GM06990 (cell line): ENCODE measurements around the gene UQCRQ.

ENCODE experiments used
- DNase-seq: peaks from one replicate; pipeline ENCODE4 v3.0.0-alpha.2; 2011; ENCODE audit not compliant: insufficient read length; ENCODE audit errors: extremely low read depth
- H3K27me3 ChIP-seq: replicated peaks from 2 replicates; pipeline ENCODE4 v1.6.0; 2011; ENCODE audit warnings: low read length; ENCODE audit not compliant: control insufficient read depth, insufficient read depth
- H3K36me3 ChIP-seq: 2 replicates; pipeline ENCODE4 v1.5.1; 2011; ENCODE audit warnings: low read length; ENCODE audit not compliant: control insufficient read depth, insufficient read depth
- H3K4me3 ChIP-seq: replicated peaks from 2 replicates; pipeline ENCODE4 v1.5.1; 2011; ENCODE audit warnings: low read depth, mild to moderate bottlenecking, control low read depth, low read length
- CTCF ChIP-seq: IDR thresholded peaks from 2 replicates; pipeline ENCODE4 v1.5.1; 2011; ENCODE audit warnings: low read length, control low read depth, mild to moderate bottlenecking, inconsistent platforms; ENCODE audit not compliant: insufficient read depth, poor library complexity, severe bottlenecking

Gene UQCRQ

GRCh38 chr5:132822650-132823480 lies 43.6 kb upstream of the UQCRQ start:
- DNase-seq, result peak; percentile 48
- no peak for TF ChIP-seq CTCF
- no peaks in the 10 kb centered on the region; the same call in 1 of the 2 replicates for H3K27me3 ChIP-seq
- no peaks in the 10 kb centered on the region for H3K36me3 ChIP-seq
- H3K4me3 ChIP-seq, result peak overlapping the region; percentile 15; the same call in 1 of the 2 replicates

GRCh38 chr5:132823481-132824050 lies 42.9 kb upstream of the UQCRQ start:
- no peak for TF ChIP-seq CTCF
- Histone ChIP-seq H3K36me3 (no peaks in the 10 kb centered on the region), H3K4me3 (no peak overlapping the region), H3K27me3 (no peaks in the 10 kb centered on the region; the same call in 1 of the 2 replicates)
- no peak for DNase-seq

GRCh38 chr5:132824426-132824825 lies 42.0 kb upstream of the UQCRQ start:
- TF ChIP-seq CTCF, result no peak
- no peaks in the 10 kb centered on the region for H3K36me3 ChIP-seq
- DNase-seq, result no peak
- H3K27me3 ChIP-seq, result no peaks in the 10 kb centered on the region; the same call in 1 of the 2 replicates
- H3K4me3 ChIP-seq, result no peak overlapping the region

GRCh38 chr5:132825033-132825833 lies 41.2 kb upstream of the UQCRQ start:
- TF ChIP-seq CTCF, result no peak
- Histone ChIP-seq H3K4me3 (no peak overlapping the region), H3K36me3 (no peaks in the 10 kb centered on the region), H3K27me3 (no peaks in the 10 kb centered on the region; the same call in 1 of the 2 replicates)
- peak; percentile 47 for DNase-seq

GRCh38 chr5:132825834-132826391 lies 40.5 kb upstream of the UQCRQ start:
- no peak for DNase-seq
- H3K4me3 ChIP-seq, result no peak overlapping the region
- no peaks in the 10 kb centered on the region; the same call in 1 of the 2 replicates for H3K27me3 ChIP-seq
- TF ChIP-seq CTCF, result no peak
- H3K36me3 ChIP-seq, result no peaks in the 10 kb centered on the region
